Raji (cell line): ENCODE measurements around the gene TTC33.

Experiments used
- POLR2A ChIP-seq: IDR thresholded peaks from 2 replicates; pipeline ENCODE4 v1.6.1; 2011; ENCODE audit warnings: low read depth, low read length, control low read depth; ENCODE audit not compliant: insufficient read depth

TTC33 gene

DNA sequence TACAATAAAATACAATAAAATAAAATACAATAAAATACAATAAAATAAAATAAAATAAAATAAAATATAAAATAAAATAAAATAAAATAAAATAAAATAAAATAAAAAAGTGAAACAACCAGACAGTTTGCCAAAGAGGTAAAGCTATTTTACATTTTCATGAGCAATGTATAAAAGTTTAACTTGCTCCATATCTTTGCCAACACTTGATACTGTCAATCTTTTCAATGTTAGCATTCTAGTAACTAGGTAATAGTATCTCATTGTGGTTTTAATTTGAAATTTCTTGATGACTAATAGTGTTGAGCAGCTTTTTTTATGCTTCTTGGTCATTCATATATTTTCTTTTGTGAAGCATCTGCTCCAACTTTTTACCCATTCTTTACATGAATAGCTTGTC lies 17.3 kb downstream of the TTC33 start:
- no peak for TF ChIP-seq POLR2A

DNA sequence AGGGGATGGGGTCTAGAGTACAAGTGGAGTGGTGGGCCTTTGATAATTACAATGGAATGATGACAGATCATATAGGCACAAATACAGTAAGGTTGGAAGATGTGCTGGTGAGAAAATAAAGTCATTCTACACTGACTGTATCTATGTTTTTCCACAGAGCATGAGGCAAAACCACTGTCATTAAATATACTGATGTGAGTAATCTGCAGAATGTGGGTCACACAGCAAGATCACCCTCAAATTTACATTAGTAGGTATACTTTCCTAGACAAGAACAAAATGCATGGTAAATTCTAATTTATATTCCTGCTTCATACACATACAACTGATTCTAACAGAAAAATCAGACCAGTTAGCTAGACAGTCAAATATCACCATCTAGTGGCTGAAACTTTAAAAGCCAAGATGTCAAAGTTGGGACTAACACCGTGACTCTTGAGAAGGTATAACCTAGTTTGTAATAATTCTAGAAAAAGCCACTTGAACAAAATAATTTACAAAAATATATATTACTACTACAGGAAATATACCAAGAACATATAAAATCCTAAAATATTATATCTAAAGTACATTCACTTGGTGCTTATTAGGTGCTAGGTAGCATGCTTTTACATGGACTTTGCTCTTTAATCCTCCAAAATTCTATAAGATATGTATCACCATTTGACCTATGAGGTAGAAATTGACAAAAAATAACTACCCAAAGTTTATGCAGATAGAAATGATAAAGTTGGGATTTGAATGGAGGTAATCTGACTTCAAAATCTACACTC lies 19.5 kb downstream of the TTC33 start:
- TF ChIP-seq POLR2A, result no peak

DNA sequence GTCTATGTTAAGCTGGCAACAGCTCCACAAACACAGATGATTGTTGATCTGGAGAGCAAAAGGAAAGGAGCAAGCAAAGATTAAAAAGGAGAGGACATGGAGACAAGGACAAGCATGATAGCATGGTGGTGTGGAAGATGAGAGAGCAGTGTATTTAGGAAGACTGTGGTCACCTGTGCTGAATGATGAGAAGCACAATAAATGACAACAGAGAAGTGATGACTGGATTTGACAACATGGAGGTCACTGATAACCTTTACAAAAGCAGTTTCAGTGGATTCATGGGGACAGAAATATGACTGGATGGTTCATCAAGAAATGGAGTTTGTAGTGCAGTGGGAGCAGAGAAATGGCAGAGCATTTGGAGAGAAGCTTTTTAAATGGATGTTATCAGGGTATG lies 20.2 kb downstream of the TTC33 start:
- no peak for TF ChIP-seq POLR2A

DNA sequence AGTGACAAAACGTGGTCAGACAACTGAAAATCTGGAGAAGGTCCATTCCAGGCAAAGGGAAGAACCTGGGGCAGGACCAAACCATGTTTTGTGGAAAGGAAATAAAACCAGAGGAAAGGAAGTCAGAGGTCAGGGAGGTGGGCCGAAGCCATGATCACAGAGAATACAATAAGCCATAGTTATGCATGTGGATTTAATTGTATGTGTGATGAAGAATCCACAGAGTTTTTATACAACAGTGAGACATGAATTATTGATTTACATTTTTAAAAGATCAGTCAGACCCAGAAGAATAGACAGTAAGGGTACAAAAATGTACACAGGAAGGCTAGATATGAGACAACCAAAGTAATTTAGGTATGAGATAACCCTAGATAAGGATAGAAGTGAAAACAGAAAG lies 20.8 kb downstream of the TTC33 start:
- TF ChIP-seq POLR2A, result no peak

DNA sequence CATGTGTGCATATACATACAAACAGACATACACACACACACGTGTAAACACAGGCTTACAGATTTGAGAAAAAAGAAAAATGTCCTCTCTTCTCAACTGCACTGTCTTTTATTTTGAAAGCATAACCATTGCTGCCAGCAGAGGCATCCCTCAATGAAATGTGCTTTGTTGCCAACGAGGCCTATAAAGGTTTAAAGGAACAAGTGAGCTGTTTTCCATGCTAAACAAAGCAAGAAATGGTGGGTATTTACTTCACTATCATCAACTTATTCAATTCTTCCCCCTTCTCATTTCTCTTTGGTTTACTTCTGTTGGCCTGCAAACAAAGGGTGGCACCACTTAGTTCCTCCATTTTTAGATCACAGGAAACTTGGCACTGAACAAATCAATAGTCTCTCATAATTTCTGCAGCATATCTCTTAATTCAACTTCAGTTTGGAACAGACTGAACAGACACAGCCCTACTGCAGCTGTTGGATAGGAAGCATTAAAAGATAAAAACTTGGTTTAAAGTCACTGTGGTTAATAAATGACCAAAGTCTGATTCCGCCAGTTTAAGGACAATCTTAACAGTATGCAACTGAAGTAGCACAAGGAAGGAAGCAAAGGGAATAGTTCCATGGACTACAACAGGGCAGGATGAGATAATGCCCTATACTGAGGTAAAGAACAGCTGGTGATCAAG lies 21.7 kb downstream of the TTC33 start:
- TF ChIP-seq POLR2A, result no peak

DNA sequence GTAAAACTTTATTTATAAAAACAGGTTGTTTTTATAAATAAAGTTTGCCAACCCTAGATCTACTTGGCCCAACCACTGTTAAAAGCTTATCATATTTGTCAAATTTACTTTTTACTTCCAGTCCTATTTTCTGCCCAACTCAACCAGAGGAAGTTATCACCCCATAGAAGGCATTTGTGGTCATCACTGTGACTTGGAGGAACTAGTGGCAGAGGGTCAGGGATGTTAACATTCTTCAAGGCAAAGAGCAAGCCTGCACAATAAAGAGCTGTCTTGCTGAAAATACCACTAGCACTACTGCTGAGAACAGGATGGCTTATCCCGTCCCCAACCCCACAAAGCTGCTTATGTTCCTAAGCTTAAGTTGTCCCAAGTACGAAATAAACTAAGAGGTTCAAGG lies 22.3 kb downstream of the TTC33 start:
- TF ChIP-seq POLR2A, result no peak

DNA sequence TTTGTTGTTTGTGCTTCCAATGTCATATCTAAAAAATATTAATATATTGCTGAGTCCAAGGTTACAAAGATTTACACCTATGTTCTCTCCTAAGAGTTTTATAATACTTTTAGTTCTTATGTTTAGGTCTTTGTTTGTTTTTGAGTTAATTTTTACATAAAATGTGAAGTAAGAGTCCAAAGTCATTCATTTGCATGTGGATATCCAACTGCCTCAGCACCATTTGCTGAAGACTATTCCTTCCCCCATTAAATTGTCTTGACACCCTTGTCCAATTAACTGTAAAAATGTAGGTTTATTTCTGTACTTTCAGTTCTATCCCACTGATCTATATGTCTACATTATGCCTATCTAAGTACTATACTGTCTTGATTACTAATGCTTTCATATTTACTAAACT lies 35.7 kb downstream of the TTC33 start:
- no peak for TF ChIP-seq POLR2A

DNA sequence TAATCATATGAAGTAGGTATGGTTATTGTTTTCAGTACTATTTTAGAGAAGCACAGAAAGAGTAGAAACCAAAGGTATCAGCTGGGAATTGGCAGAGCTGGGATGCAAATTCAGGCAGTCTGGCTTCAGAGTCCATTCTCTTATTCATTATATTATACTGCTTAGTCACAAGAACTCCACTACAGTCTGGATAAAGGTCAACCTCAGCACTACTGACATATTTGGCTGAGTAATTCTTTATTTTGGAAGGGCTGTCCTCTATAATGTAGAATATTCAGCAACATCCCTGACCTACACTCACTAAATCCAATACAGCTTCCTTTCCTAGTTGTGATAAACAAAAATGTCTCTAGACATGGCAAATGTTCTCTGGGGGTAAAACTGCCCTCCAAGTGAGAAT lies 38.5 kb downstream of the TTC33 start:
- no peak for TF ChIP-seq POLR2A

DNA sequence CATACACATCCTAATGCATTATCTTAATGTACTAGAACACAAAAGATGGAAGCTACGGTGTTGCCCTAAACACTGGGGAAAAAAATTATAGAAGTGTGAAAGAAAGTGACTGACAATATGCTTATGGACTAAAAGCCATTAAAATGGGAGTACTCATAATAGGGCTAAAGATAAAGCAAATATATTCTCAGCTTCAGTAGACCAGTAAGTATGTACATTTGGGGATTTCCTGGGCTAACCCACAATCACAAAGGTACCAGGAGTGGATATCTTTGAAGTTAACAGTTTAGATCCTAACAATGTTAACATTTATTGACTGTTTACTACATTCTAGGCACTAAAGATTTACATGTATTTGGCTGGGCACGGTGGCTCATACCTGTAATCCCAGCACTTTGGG lies 39.2 kb downstream of the TTC33 start:
- no peak for TF ChIP-seq POLR2A

DNA sequence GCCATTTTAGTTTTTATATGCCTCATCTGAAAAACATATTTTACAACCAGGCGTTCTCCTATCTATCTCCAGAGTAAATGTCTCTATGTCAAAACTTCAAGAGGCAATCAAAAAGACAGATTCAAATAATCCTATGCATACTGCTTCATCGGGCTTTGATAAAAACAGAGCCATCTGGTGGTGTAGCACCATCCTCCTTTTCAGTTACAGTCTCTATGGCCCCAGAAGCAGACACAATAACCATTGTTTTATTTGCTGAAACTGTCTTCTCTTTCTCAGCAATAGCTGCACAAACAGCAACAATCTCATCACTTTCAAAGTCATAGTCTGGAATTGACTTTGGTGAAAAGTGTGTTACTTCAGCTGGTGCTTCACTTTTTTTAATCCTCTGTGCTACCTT lies 39.8 kb downstream of the TTC33 start:
- TF ChIP-seq POLR2A, result no peak

DNA sequence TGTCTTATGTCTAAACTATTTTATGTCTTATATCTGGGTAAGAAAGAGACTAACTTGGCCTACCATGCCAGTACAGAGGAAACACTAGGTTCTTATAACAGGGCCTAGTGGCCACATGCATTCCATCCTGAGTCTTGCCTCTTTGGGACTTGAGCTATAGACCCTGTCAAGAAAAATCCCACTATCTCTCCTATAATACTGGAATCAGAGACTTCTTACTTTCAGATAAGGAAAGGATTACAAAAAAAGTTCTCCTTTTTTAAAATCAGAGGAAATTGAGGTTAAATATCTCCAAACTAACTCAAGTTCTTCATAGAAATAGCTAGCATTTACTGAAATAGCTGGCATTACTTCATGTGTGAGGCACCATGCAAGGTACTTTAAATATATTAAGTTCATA lies 41.8 kb downstream of the TTC33 start:
- TF ChIP-seq POLR2A, result no peak

DNA sequence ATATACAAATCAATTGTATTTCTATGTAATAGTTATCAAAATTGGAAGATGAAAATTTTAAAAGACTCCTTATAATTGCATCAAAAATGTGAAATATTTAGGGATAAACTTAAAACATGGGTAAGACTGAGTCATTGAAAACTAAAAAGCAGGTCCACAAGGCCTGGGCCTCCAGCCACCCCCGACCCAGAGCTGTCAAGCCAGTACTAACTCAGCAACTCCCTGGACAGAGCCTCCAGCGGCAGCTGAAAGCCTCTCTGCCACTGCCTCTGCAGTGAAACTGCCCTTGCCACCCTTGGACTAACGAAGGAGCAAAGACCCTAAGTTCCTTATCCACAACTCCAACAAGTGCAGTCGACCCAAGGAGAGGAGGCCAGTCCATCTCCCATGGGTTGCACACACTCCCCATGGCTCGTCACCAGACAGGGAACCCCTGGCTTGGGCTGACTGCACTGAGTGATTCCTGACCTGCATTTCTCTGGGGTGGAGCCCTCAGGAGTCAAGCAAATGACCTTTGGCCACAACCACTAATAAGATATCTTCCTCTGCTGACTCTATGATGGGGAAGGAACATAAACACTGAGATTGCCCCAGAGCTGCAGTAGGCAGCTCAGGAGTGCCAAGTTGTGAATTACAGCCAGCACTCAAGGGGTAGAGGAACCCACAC lies 55.5 kb downstream of the TTC33 start:
- TF ChIP-seq POLR2A, result no peak

DNA sequence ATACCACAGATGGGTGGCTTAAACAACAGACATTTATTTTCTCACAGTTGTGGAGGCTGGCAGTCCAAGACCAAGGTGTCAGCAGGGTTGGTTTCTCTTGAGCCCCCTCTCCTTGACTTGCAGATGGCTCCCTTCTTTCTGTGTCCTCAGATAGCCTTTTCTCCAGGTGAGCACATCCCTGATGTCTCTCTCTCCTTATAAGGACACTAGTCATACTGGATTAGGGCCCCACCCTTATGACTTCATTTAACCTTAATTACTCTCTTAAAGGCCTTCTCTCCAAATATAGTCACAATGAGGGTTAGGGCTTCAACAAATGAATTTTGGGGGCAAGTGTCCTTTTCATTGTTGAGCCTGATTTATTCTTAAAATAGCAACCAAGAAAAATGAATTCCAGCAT lies 61.3 kb downstream of the TTC33 start:
- TF ChIP-seq POLR2A, result no peak

DNA sequence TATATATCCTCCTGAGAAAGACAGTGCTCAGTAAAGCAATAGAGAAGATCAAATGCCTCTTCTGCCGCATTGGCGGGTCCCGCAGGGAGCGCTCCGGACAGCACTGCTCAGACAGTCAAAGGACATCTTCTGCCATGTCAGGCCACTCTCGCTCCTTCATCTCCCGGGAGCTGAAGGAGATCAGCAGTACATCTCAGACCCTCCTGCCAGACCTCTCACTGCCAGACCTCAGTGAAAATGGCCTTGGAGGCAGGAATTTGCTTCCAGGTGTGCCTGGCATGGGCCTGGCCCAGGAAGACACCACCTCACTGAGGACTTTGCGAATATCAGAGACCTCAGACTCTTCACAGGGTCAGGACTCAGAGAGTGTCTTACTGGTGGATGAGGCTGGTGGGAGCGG lies 63.9 kb downstream of the TTC33 start:
- no peak for TF ChIP-seq POLR2A

DNA sequence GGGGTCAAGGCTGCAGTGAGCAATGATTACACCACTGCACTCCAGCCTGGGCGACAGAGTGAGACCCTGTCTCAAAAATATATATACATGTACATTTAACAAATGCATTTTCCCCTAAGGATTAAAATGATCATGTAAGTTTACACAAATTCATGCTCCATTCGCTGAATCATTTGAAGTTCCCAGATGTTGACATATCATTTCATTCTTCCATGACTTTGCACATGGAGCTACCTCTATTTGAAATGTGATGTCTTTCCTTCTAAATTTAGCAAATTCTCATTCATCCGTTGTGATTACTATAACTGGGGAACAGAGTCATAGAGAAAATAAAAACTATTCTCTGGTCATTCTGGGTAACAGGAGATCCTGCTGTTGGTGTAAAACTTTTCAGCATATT lies 65.5 kb downstream of the TTC33 start:
- no peak for TF ChIP-seq POLR2A

DNA sequence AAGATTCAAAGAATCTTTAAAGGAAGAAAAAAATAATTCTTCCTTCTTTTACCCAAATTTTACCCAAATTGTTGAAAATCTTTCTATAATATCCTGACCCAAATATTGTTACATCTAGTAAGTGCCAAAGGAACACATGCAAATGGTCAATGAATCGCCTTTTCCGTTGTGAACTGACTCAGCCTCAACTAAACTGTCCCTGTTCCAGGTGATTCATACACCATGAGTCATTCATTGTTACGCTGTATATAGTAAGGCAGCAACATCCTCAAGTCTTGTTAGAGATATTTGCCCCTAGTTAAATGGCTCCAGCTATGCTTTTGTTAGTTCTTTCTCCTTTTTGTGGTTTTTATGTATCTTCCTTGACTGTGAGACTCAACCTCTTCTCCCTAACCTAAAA lies 66.3 kb downstream of the TTC33 start:
- TF ChIP-seq POLR2A, result no peak
